OCI-LY3 (cell line): Measurements from ENCODE around the gene DNAAF5.

ENCODE experiments used
- H2AFZ ChIP-seq: fragments of 200-600, 300-600 bp; shearing (Covaris generic); 2 replicates; pipeline ENCODE4 v1.6.0; 2014; ENCODE audit warnings: antibody characterized with exemption, low read depth, low read length
- H3K27ac ChIP-seq: fragments of 200-600, 300-600 bp; sonication (generic); 2 replicates; pipeline ENCODE4 v1.5.1; 2014; ENCODE audit warnings: mild to moderate bottlenecking, low read length, moderate library complexity, mixed read lengths
- H3K27me3 ChIP-seq: fragments of 200-600, 300-600 bp; sonication (generic); 2 replicates; pipeline ENCODE4 v1.6.1; 2014; ENCODE audit warnings: low read depth, low read length, mixed read lengths
- H3K36me3 ChIP-seq: fragments of 200-600, 300-600 bp; sonication (generic); replicated peaks from 2 replicates; pipeline ENCODE3; 2014; ENCODE audit warnings: low read depth, low read length, mixed read lengths
- H3K4me1 ChIP-seq: fragments of 300-600, 200-600 bp; sonication (generic); 2 replicates; pipeline ENCODE4 v1.6.1; 2014; ENCODE audit warnings: low read length, mixed read lengths
- H3K4me2 ChIP-seq: fragments of 200-600, 300-600 bp; sonication (generic); 2 replicates; pipeline ENCODE4 v1.6.1; 2014; ENCODE audit warnings: low read length, mixed read lengths
- H3K4me3 ChIP-seq: fragments of 300-600, 200-600 bp; sonication (generic); 2 replicates; pipeline ENCODE4 v1.5.1; 2014; ENCODE audit warnings: antibody characterized with exemption, mild to moderate bottlenecking, low read length, moderate library complexity
- H3K79me2 ChIP-seq: fragments of 300-600, 200-600 bp; shearing (Covaris generic); 2 replicates; pipeline ENCODE4 v1.6.1; 2014; ENCODE audit warnings: mild to moderate bottlenecking, low read length, mixed read lengths
- H3K9ac ChIP-seq: fragments of 300-600, 200-600 bp; shearing (Covaris generic); 2 replicates; pipeline ENCODE4 v1.6.0; 2014; ENCODE audit warnings: mild to moderate bottlenecking, low read length, moderate library complexity
- H3K9me3 ChIP-seq: fragments of 200-600, 300-600 bp; shearing (Covaris generic); 2 replicates; pipeline ENCODE4 v1.6.1; 2014; ENCODE audit warnings: low read length, mixed read lengths; ENCODE audit not compliant: insufficient read depth
- H4K20me1 ChIP-seq: fragments of 200-600, 300-600 bp; sonication (generic); 2 replicates; pipeline ENCODE4 v1.6.1; 2016; ENCODE audit warnings: low read length, mixed read lengths; ENCODE audit not compliant: insufficient read depth
- EZH2phosphoT487 ChIP-seq: fragments of 200-600 bp; shearing (Covaris generic); IDR thresholded peaks from 2 replicates; pipeline ENCODE4 v1.6.1; 2018; ENCODE audit warnings: antibody characterized with exemption, mixed run types, low read depth
- TF ChIP-seq, protein P1 (sequence below): fragments of 200-600, 300-600 bp; sonication (generic); IDR thresholded peaks from 2 replicates; pipeline ENCODE4 v1.5.1; 2014; ENCODE audit warnings: antibody characterized with exemption, low read length, low read depth

The DNAAF5 gene

DNA sequence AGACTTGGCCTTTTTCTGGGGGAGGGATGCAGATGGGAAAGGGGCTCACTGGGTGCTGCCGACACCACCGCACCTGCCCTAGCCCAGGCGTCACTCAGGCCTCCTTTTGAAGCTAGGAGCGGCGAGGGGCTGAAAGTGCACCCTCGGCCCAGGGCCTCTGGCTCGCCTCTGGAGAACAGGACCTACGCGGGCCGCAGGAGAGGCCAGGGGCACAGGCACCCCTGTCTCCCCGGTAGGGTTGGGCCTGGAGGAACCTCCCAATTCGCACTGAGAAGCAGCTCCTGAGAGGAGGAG is 47.1 kb downstream of the DNAAF5 start:
- Histone ChIP-seq H3K27ac (no peak overlapping the region), H3K9ac (no peak overlapping the region), H3K4me1 (no peaks in the 10 kb centered on the region), H3K27me3 (no peaks in the 10 kb centered on the region), H4K20me1 (no peaks in the 10 kb centered on the region), H3K9me3 (no peaks in the 10 kb centered on the region), H2AFZ (no peak overlapping the region), H3K79me2 (no peaks in the 10 kb centered on the region), H3K4me2 (no peak overlapping the region), H3K4me3 (no peak overlapping the region), H3K36me3 (peaks cover 4% of the 10 kb centered on the region)
- TF ChIP-seq EZH2phosphoT487 = no peak
- TF ChIP-seq, protein P1, sequence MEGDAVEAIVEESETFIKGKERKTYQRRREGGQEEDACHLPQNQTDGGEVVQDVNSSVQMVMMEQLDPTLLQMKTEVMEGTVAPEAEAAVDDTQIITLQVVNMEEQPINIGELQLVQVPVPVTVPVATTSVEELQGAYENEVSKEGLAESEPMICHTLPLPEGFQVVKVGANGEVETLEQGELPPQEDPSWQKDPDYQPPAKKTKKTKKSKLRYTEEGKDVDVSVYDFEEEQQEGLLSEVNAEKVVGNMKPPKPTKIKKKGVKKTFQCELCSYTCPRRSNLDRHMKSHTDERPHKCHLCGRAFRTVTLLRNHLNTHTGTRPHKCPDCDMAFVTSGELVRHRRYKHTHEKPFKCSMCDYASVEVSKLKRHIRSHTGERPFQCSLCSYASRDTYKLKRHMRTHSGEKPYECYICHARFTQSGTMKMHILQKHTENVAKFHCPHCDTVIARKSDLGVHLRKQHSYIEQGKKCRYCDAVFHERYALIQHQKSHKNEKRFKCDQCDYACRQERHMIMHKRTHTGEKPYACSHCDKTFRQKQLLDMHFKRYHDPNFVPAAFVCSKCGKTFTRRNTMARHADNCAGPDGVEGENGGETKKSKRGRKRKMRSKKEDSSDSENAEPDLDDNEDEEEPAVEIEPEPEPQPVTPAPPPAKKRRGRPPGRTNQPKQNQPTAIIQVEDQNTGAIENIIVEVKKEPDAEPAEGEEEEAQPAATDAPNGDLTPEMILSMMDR = no peak

DNA sequence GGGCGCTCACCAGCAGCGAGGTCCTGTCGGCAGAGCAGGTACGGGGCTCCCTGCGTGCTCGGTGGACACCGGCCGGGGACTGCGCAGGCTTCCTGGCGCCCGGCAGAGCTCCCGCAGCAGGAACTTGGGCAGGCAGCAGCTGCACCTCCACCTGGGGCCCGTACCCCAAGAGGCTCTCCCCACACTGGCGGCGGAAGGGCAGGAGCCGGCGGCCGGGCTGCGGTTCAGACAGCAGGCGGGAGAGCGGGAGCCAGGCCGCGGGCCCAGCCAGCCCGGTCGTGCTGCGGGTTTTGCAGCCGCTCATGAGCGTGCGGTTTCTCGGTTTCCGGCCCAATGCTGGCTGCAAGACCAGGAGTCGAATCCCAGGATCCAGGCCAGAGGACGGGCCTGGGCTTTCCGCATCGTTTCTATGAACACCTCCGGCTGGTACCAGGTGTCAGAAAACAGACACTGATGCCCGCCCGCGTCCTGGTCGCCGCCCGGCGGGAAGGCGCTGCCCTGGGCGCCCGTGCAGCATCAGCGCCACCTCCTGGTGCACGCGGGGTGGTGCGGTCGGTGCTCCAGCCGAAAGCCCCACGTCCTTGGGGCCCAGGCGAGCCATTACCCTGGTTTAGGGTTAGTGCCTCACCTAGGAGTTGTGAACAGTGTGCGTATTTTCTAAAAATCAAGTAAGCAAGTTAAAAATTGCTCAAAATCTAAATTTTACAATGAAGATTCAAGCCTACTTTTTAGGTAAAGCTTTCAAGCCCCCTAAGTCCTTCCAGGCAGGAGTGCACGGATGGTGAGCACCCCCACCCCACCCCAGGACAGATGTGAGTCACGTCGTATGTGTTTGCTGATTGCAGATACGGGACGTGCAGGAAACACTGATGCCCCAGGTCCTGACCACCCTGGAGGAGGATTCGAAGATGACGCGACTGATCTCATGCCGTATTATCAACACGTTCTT is 47.9 kb downstream of the DNAAF5 start:
- no peak overlapping the region for H2AFZ ChIP-seq
- no peak overlapping the region for H3K4me2 ChIP-seq
- H3K36me3 ChIP-seq = peaks cover 4% of the 10 kb centered on the region
- no peaks in the 10 kb centered on the region for H3K79me2 ChIP-seq
- H3K9ac ChIP-seq = no peak overlapping the region
- H3K27me3 ChIP-seq = no peaks in the 10 kb centered on the region
- H3K4me1 ChIP-seq = no peaks in the 10 kb centered on the region
- no peaks in the 10 kb centered on the region for H4K20me1 ChIP-seq
- H3K9me3 ChIP-seq = no peaks in the 10 kb centered on the region
- H3K27ac ChIP-seq = no peak overlapping the region
- no peak overlapping the region for H3K4me3 ChIP-seq
- TF ChIP-seq, protein P1 = peak; percentile 51
- no peak for TF ChIP-seq EZH2phosphoT487

DNA sequence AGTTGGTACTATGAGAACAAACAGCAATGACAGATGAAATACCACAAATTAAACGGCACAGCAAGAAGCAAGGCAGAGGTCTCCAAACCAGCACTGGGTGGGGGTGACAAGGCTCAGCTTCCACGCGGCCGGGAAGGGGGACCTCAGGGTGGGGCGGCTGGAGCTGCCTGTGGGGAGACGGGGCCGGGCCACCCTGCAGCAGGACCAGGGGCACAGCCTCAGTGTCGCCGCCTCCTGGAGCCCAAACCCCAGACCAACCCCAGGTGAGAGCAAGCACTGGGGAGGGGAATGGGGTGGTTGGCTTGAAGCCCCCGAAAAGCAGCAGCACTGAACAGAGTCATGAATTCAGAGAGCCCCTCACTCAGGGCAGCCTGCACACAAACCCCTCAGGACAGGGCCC is 49.9 kb downstream of the DNAAF5 start:
- TF ChIP-seq, protein P1 = no peak
- TF ChIP-seq EZH2phosphoT487 = no peak
- H3K27ac ChIP-seq = no peak overlapping the region
- H3K79me2 ChIP-seq = no peaks in the 10 kb centered on the region
- no peaks in the 10 kb centered on the region for H4K20me1 ChIP-seq
- no peak overlapping the region for H2AFZ ChIP-seq
- peaks cover 4% of the 10 kb centered on the region for H3K36me3 ChIP-seq
- no peak overlapping the region for H3K4me2 ChIP-seq
- no peak overlapping the region for H3K9ac ChIP-seq
- H3K9me3 ChIP-seq = no peaks in the 10 kb centered on the region
- no peak overlapping the region for H3K4me3 ChIP-seq
- no peaks in the 10 kb centered on the region for H3K4me1 ChIP-seq
- no peaks in the 10 kb centered on the region for H3K27me3 ChIP-seq

DNA sequence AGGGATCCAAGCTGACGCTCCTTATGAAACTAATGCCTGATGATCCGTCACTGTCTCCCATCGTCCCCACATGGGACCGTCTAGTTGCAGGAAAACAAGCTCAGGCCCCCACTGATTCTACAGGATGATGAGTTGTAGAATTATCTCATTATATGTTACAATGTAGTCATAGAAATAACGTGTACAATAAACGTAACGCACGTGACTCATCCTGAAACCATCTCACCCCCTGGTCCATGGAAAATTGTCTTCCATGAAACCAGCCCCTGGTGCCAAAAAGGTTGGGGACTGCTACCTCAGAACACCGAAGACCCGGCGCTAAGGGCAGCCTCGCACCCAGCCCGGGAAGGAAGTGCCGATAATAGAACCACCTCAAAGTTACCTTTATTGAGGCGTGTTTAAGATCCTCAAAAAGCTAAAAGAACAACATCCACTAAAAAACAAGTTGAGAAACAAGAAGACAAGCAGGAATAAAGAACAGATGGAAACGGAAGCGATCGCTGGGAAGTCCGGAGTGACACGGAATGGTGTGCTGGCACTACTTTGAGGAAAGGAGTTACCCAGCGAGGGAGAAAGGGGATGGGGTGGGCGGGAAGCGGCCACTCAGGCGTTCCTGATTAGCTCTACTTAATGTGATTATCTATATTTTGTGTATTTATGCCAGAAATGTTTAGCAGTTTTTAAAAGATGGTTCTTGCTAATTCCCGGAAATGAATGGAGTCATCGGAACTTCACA is 50.7 kb downstream of the DNAAF5 start:
- Histone ChIP-seq H3K4me3 (no peak overlapping the region), H3K79me2 (no peaks in the 10 kb centered on the region), H3K9ac (no peak overlapping the region), H3K4me1 (no peaks in the 10 kb centered on the region), H3K9me3 (no peaks in the 10 kb centered on the region), H3K36me3 (peaks cover 4% of the 10 kb centered on the region), H3K27ac (no peak overlapping the region), H3K4me2 (no peak overlapping the region), H3K27me3 (no peaks in the 10 kb centered on the region), H2AFZ (no peak overlapping the region), H4K20me1 (no peaks in the 10 kb centered on the region)
- TF ChIP-seq EZH2phosphoT487 = no peak
- TF ChIP-seq, protein P1 = no peak
